ENCODE data around the gene NADK. TPM values are rescaled to one million over a fixed set of nuclear protein-coding genes. Genes with fewer than 3 reads are reported as not detected.
"Not testable (repeated sequence)": the region's sequence is repeated elsewhere in the genome, so short reads cannot be mapped to it uniquely, and the experiment has no call there.

The NADK gene
- total RNA-seq, 1 experiment from 2014 or later: 86.2 TPM

GRCh38 chr1:1705623-1706022 lies 72.6 kb downstream of the NADK start:
- intact Hi-C loops (cut with micrococcal nuclease; ENCODE audit: unreplicated experiment); H3K36me3 ChIP-seq (ENCODE audit: insufficient read depth, low read length, poor library complexity, severe bottlenecking); BruUV-seq (replicated peaks); CTCF ChIA-PET; H3K4me3 ChIP-seq (ENCODE audit: low read depth, low read length, poor library complexity, severe bottlenecking); H3K9me3 ChIP-seq (ENCODE audit: low read depth, low read length, poor library complexity, severe bottlenecking); H3K27ac ChIP-seq (ENCODE audit: low read depth, low read length, poor library complexity, severe bottlenecking); H3K4me1 ChIP-seq (ENCODE audit: insufficient read depth, low read length, poor library complexity, severe bottlenecking); POLR2A ChIA-PET (ENCODE audit: low non-redundant PET); H3K27me3 ChIP-seq (replicated peaks; ENCODE audit: insufficient read depth, low read depth, low read length, poor library complexity); DNase-seq (ENCODE audit: low spot score): not testable (repeated sequence)

DNA sequence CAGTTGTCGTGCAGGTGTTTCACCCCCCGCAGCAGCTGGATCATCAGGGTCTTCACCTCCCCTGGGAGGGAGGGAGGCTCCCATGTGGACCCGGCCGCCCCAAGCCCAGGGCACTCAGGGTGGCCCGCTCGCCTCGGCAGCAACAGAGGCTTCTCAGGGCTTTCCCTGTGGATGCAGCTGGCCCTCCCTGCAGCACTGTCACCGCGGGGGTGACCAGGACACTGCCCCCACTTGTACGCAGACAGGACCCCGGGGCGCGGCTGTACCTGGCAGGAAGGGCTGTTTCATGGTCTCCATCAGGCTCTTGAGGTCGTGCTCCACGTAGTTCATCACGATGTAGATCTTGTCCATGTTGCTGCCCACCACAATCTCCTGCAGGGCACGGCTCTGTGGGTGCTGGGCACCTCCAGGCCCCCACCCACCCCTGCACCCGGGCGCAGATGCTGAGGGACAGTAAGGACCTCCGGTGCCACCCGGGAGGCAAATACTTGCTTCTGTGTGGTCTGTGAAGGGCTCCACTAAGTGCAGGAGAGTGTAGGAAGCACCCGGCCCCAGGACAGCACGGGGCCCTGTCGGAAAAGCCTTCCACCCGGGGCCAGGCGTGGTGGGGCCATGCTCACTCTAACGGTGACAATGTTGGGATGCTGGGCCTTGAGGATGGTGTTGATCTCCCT lies 73.8 kb downstream of the NADK start:
- BruUV-seq (replicated peaks); DNase-seq (ENCODE audit: low spot score); H3K27me3 ChIP-seq (replicated peaks; ENCODE audit: insufficient read depth, low read depth, low read length, poor library complexity); CTCF ChIA-PET; H3K36me3 ChIP-seq (ENCODE audit: insufficient read depth, low read length, poor library complexity, severe bottlenecking); POLR2A ChIA-PET (ENCODE audit: low non-redundant PET); H3K9me3 ChIP-seq (ENCODE audit: low read depth, low read length, poor library complexity, severe bottlenecking); H3K4me1 ChIP-seq (ENCODE audit: insufficient read depth, low read length, poor library complexity, severe bottlenecking); H3K4me3 ChIP-seq (ENCODE audit: low read depth, low read length, poor library complexity, severe bottlenecking); intact Hi-C loops (cut with micrococcal nuclease; ENCODE audit: unreplicated experiment); H3K27ac ChIP-seq (ENCODE audit: low read depth, low read length, poor library complexity, severe bottlenecking): not testable (repeated sequence)

DNA sequence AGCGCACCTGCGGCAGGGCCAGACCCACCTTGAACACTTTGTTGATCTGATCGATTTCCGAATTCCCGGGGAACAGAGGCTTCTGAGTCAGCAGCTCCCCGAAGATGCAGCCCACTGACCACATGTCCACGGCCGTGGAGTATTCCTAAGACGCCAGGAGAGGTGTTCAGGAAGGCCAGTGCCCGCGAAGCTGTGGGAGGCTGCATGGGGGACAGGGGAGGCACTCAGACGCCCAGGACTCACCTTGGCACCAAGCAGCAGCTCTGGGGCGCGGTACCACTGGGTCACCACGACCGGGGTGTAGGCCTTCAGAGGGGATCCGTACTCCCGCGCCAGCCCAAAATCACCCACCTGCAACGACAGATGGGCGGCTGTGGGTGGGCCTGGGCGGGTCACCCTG lies 74.5 kb downstream of the NADK start:
- CTCF ChIA-PET: no interaction called here
- no peaks in the 10 kb centered on the region for H3K36me3 ChIP-seq (ENCODE audit: insufficient read depth, low read length, poor library complexity, severe bottlenecking)
- intact Hi-C loops (cut with micrococcal nuclease; ENCODE audit: unreplicated experiment): no loop called here
- no peak for DNase-seq (ENCODE audit: low spot score)
- TF ChIP-seq CTCF (conservative IDR thresholded peaks at IDR 0.05; ENCODE audit: low read depth, low read length): no peak
- TF ChIP-seq EZH2 (IDR thresholded peaks at IDR 0.05; ENCODE audit: borderline replicate concordance, low read depth, low read length, poor library complexity, severe bottlenecking): no peak
- no peaks in the 10 kb centered on the region for H3K27me3 ChIP-seq (replicated peaks; ENCODE audit: insufficient read depth, low read depth, low read length, poor library complexity)
- H3K9me3 ChIP-seq (ENCODE audit: low read depth, low read length, poor library complexity, severe bottlenecking): no peaks in the 10 kb centered on the region
- BruUV-seq (replicated peaks): no TSS peak
- POLR2A ChIA-PET (ENCODE audit: low non-redundant PET): interaction anchor here (0.5 kb wide), 1 partner anchor 107 kb away, joined by 4 read pairs; no protein-coding TSS in a partner anchor
- H3K4me1 ChIP-seq (ENCODE audit: insufficient read depth, low read length, poor library complexity, severe bottlenecking): no peaks in the 10 kb centered on the region
- no peak overlapping the region for H3K4me3 ChIP-seq (ENCODE audit: low read depth, low read length, poor library complexity, severe bottlenecking)
- H3K27ac ChIP-seq (ENCODE audit: low read depth, low read length, poor library complexity, severe bottlenecking): no peak overlapping the region

- POLR2A ChIA-PET (ENCODE audit: low non-redundant PET); H3K27me3 ChIP-seq (replicated peaks; ENCODE audit: insufficient read depth, low read depth, low read length, poor library complexity); H3K4me1 ChIP-seq (ENCODE audit: insufficient read depth, low read length, poor library complexity, severe bottlenecking); DNase-seq (ENCODE audit: low spot score); H3K4me3 ChIP-seq (ENCODE audit: low read depth, low read length, poor library complexity, severe bottlenecking); H3K9me3 ChIP-seq (ENCODE audit: low read depth, low read length, poor library complexity, severe bottlenecking); H3K27ac ChIP-seq (ENCODE audit: low read depth, low read length, poor library complexity, severe bottlenecking); CTCF ChIA-PET; BruUV-seq (replicated peaks); intact Hi-C loops (cut with micrococcal nuclease; ENCODE audit: unreplicated experiment); H3K36me3 ChIP-seq (ENCODE audit: insufficient read depth, low read length, poor library complexity, severe bottlenecking): not testable (repeated sequence)
Observed at GRCh38 chr1:1702506-1702905, 75.8 kb downstream of the NADK start.

Other genes starting within 250 kb of the NADK start
- gene TMEM240, start 237.8 kb downstream of the NADK start, total RNA-seq (2021): 6.8 and 9.1 TPM in 2 replicates
- 182 and 193 TPM in 2 replicates for gene SSU72, start 203.6 kb downstream of the NADK start, total RNA-seq (2021)
- 1.7 and 2.5 TPM in 2 replicates for gene FNDC10, start 178.3 kb downstream of the NADK start, total RNA-seq (2021)
- 38.7 and 49.8 TPM in 2 replicates for gene MIB2, start 163.0 kb downstream of the NADK start, total RNA-seq (2021)
- 0.55 and 0.67 TPM in 2 replicates for gene MMP23B, start 146.3 kb downstream of the NADK start, total RNA-seq (2021)
- 38.1 and 39.4 TPM in 2 replicates for gene CDK11B, start 119.5 kb downstream of the NADK start, total RNA-seq (2021)
- gene SLC35E2B, start 85.7 kb downstream of the NADK start, total RNA-seq (2021): 56.3 and 60.5 TPM in 2 replicates
- gene CDK11A, start 54.1 kb downstream of the NADK start, total RNA-seq (2021): 56.1 and 58.9 TPM in 2 replicates
- 610 and 611 TPM in 2 replicates for gene GNB1, start 112.6 kb upstream of the NADK start, total RNA-seq (2021)
- 0.28 TPM in 1 of 2 replicates, not detected in the other for gene CALML6, start 136.8 kb upstream of the NADK start, total RNA-seq (2021)
- gene TMEM52, start 140.8 kb upstream of the NADK start, total RNA-seq (2021): 4.1 and 10.3 TPM in 2 replicates
- not detected in 2 replicates for gene CFAP74, start 225.3 kb upstream of the NADK start, total RNA-seq (2021)
- gene GABRD, start 240.9 kb upstream of the NADK start, total RNA-seq (2021): not detected in 2 replicates

Data from A673 (cell line).